ENCODE measurements around the gene PMPCA. TPM values are rescaled to one million over a fixed set of nuclear protein-coding genes. Genes with fewer than 3 reads are reported as not detected.

The PMPCA gene
- total RNA-seq, 1 experiment from 2014 or later = 94.5 TPM

DNA sequence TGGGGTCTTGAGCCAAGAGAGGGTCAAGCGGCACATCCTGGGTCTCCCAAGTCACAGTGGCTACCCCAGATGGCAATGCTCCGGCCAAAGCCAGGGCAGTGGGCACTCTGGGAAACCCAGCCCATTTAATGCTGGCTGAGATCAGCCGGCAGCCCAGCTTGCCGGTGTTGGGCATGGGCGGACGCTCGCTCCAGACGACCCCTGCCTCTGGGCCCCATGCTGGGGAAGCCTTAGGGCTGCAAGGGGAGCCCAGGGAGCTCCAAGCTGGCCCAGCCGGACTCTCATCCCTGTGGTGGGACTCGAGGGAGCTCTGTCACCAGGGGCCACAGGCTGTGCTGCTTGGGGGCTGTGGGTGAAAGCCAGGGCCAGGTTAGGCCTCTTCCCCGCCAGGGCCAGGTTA lies 31.1 kb upstream of the PMPCA start:
- Histone ChIP-seq H3K9me3 (ENCODE audit: control insufficient read depth, low read depth, low read length) (no peaks in the 10 kb centered on the region), H3K14ac (ENCODE audit: insufficient read depth, low read length) (no peak overlapping the region), H2BK12ac (ENCODE audit: insufficient read length, low read depth, low read length) (no peak overlapping the region), H3K79me2 (ENCODE audit: insufficient read depth, low read length) (no peaks in the 10 kb centered on the region), H2BK15ac (ENCODE audit: low read depth, low read length) (no peak overlapping the region), H3K18ac (ENCODE audit: insufficient read length, low read depth, low read length) (no peak overlapping the region), H2AFZ (ENCODE audit: low read length) (no peak overlapping the region), H4K5ac (ENCODE audit: insufficient read length, low read depth, low read length) (no peak overlapping the region), H2BK120ac (ENCODE audit: low read depth, low read length, poor library complexity, severe bottlenecking) (no peak overlapping the region), H4K91ac (ENCODE audit: insufficient read length, low read depth, low read length) (no peak overlapping the region), H3T11ph (ENCODE audit: low read length) (no peak overlapping the region), H3K4me2 (ENCODE audit: insufficient read depth, insufficient read length, low read length) (no peak overlapping the region), H3K9ac (ENCODE audit: extremely low read depth, insufficient read length, low read length) (no peak overlapping the region), H3K23ac (ENCODE audit: insufficient read length, low read depth, low read length) (no peak overlapping the region), H3K4me1 (ENCODE audit: insufficient read depth, low read length) (no peaks in the 10 kb centered on the region), H3K27me3 (ENCODE audit: insufficient read depth, low read length) (no peaks in the 10 kb centered on the region), H2BK5ac (ENCODE audit: insufficient read length, low read length) (no peak overlapping the region), H3K23me2 (ENCODE audit: insufficient read length, low read depth, low read length, poor library complexity, severe bottlenecking) (no peaks in the 10 kb centered on the region), H2AK5ac (ENCODE audit: insufficient read length, low read length) (no peak overlapping the region), H3K27ac (ENCODE audit: insufficient read length, low read depth, low read length) (no peak overlapping the region), H3K56ac (ENCODE audit: insufficient read length, low read depth, low read length) (no peak overlapping the region), H4K8ac (replicated peaks; ENCODE audit: insufficient read length, low read depth, low read length) (no peak overlapping the region), H3K79me1 (ENCODE audit: insufficient read depth, low read depth, low read length, poor library complexity, severe bottlenecking) (no peaks in the 10 kb centered on the region), H3K4ac (ENCODE audit: low read depth, low read length) (no peak overlapping the region), H2BK20ac (ENCODE audit: low read depth, low read length, poor library complexity, severe bottlenecking) (no peak overlapping the region), H4K20me1 (ENCODE audit: control insufficient read depth, insufficient read depth, insufficient read length) (no peaks in the 10 kb centered on the region)
- H3K36me3 Mint-ChIP-seq (ENCODE audit: insufficient read depth in 1 of 3, low read depth in 3 of 3) = peaks cover 7 to 44% (median 28%) of the 10 kb centered on the region in 3 experiments; a peak in 6 of 7 replicates
- H3K27ac Mint-ChIP-seq = no peak overlapping the region
- TF ChIP-seq CTCF (conservative IDR thresholded peaks at IDR 0.05) = no peak
- no peak for DNase-seq
- no peak overlapping the region for H3K4me3 Mint-ChIP-seq
- no peaks in the 10 kb centered on the region for H3K27me3 Mint-ChIP-seq (ENCODE audit: low read depth)
- no peaks in the 10 kb centered on the region for H3K9me3 Mint-ChIP-seq
- H3K4me1 Mint-ChIP-seq = no peaks in the 10 kb centered on the region
- WGBS (ENCODE audit: extremely low coverage, insufficient read length, low lambda C conversion rate) = no CpG with 5 or more reads among the region's 11 CpGs
